Activated CD4-positive, alpha-beta T cell treated with anti-CD3 and anti-CD28 coated beads for 4 hours (primary cell): ENCODE results near the gene STRIT1.

ENCODE experiments used
- DNase-seq, 2 donors: peaks; one replicate each; pipeline ENCODE4 v3.0.0-alpha.2; 2020

STRIT1 gene

GRCh38 chr3:155293516-155293915 is at the start of gene STRIT1:
STRIT1 (minus strand) TSS chr3:155293683.
- DNase-seq = no peak

GRCh38 chr3:155342344-155342743 is 48.9 kb upstream of the STRIT1 start:
- no peak for DNase-seq

GRCh38 chr3:155339052-155339451 is 45.6 kb upstream of the STRIT1 start:
- no peak for DNase-seq

- no peak for DNase-seq
Observed at GRCh38 chr3:155335724-155336354, 42.4 kb upstream of the STRIT1 start.

GRCh38 chr3:155334914-155335723 is 41.6 kb upstream of the STRIT1 start:
- no peak for DNase-seq

GRCh38 chr3:155334215-155334913 is 40.9 kb upstream of the STRIT1 start:
- DNase-seq = no peak

GRCh38 chr3:155332716-155333115 is 39.2 kb upstream of the STRIT1 start:
- DNase-seq = no peak

GRCh38 chr3:155331078-155331477 is 37.6 kb upstream of the STRIT1 start:
- no peak for DNase-seq

- DNase-seq = no peak
Observed at GRCh38 chr3:155330370-155330769, 36.9 kb upstream of the STRIT1 start.

- no peak for DNase-seq
Observed at GRCh38 chr3:155329513-155330048, 36.1 kb upstream of the STRIT1 start.

- no peak for DNase-seq
Observed at GRCh38 chr3:155327871-155328270, 34.4 kb upstream of the STRIT1 start.

GRCh38 chr3:155327430-155327829 is 33.9 kb upstream of the STRIT1 start:
- no peak for DNase-seq

- no peak for DNase-seq
Observed at GRCh38 chr3:155326901-155327300, 33.4 kb upstream of the STRIT1 start.

GRCh38 chr3:155326244-155326643 is 32.8 kb upstream of the STRIT1 start:
- no peak for DNase-seq

GRCh38 chr3:155325263-155325835 is 31.9 kb upstream of the STRIT1 start:
- no peak for DNase-seq

- no peak for DNase-seq
Observed at GRCh38 chr3:155323063-155323666, 29.7 kb upstream of the STRIT1 start.

GRCh38 chr3:155321418-155321817 is 27.9 kb upstream of the STRIT1 start:
- DNase-seq = no peak

GRCh38 chr3:155320934-155321333 is 27.5 kb upstream of the STRIT1 start:
- DNase-seq = no peak

GRCh38 chr3:155318740-155319139 is 25.3 kb upstream of the STRIT1 start:
- DNase-seq = no peak

- no peak for DNase-seq
Observed at GRCh38 chr3:155317211-155317610, 23.7 kb upstream of the STRIT1 start.

GRCh38 chr3:155316426-155316825 is 22.9 kb upstream of the STRIT1 start:
- no peak for DNase-seq

- DNase-seq = no peak
Observed at GRCh38 chr3:155313916-155314315, 20.4 kb upstream of the STRIT1 start.

- DNase-seq = no peak
Observed at GRCh38 chr3:155313300-155313699, 19.8 kb upstream of the STRIT1 start.
